ENCODE results near the gene IL17C. TPM values are rescaled to one million over a fixed set of nuclear protein-coding genes. Genes with fewer than 3 reads are reported as not detected.

The IL17C gene
- total RNA-seq, 2 donors from 2014 or later, result not detected

DNA sequence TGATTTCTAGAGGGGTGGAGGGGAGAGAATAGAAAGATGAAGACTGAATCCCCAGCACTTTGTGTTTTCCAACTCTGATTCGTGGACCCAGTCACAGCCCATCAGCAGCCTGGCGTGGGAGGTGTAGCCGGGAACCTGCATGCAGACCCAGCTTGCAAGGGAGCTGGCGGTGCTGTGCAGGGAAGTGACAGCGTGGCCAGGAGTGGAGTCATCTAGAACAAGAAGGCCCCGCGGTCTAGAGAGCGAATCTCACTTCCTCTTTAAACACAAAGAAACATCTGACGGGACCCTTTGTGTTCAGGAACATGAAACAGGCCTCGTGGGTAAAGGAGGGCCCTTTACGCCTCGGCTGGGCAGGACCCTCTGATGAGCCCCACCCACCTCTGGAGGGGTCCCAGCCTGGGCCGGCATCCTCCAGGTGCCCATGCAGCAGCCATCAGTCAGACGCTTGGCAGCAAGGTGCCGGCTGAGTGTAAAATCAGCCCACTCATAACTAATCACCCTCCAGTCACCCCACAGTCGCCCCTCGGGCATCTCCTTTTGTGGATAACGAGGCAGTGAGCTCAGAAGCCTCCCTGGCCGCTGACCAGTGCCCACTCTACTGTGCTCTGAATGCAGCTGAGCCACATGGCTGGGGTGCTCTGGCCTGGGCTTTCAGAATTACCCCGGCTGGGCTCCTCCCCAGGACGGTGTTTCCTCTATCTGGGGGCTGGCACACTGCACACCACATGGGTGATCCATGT, 43.5 kb downstream of the IL17C start:
- H3K4me3 ChIP-seq, result no peak overlapping the region
- peak overlapping the region in 1 of 2 donors; percentile 16 for H3K27ac ChIP-seq
- H3K9me3 ChIP-seq, result no peaks in the 10 kb centered on the region
- DNase-seq (ENCODE audit: low spot score), result peak; percentile 77
- peaks cover 0 to 4% of the 10 kb centered on the region in 2 donors for H3K27me3 ChIP-seq
- H3K4me1 ChIP-seq, result peaks cover 0 to 32% of the 10 kb centered on the region in 2 donors
- TF ChIP-seq, protein P1, sequence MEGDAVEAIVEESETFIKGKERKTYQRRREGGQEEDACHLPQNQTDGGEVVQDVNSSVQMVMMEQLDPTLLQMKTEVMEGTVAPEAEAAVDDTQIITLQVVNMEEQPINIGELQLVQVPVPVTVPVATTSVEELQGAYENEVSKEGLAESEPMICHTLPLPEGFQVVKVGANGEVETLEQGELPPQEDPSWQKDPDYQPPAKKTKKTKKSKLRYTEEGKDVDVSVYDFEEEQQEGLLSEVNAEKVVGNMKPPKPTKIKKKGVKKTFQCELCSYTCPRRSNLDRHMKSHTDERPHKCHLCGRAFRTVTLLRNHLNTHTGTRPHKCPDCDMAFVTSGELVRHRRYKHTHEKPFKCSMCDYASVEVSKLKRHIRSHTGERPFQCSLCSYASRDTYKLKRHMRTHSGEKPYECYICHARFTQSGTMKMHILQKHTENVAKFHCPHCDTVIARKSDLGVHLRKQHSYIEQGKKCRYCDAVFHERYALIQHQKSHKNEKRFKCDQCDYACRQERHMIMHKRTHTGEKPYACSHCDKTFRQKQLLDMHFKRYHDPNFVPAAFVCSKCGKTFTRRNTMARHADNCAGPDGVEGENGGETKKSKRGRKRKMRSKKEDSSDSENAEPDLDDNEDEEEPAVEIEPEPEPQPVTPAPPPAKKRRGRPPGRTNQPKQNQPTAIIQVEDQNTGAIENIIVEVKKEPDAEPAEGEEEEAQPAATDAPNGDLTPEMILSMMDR (IDR thresholded peaks at IDR 0.05), result no peak
- no peaks in the 10 kb centered on the region for H3K36me3 ChIP-seq

DNA sequence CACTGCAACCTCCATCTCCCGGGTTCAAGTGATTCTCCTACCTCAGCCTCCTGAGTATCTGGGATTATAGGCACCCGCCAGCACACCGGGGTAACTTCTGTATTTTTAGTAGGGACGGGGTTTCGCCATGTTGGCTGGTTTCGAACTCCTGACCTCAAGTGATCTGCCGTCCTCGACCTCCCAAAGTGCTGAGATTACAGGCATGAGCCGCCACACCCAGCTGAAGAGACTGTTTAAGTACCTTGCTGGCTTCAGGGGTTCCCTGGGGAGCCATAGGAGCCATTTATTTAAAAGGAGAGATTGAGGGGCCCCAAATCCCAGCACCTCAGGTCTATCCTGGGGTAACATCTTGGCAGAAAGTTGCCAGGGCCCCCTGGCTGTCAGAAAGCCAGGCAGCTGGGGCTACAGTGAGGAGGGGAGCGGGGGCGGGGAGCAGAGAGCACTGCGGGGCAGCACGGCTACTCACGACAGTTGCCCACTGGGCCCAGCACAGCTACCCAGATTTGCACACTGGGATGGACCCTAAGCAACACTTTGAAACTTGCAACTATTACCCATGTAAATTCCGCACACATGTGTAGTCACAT, 46.3 kb downstream of the IL17C start:
- Histone ChIP-seq H3K9me3 (no peaks in the 10 kb centered on the region), H3K4me1 (peaks cover 0 to 40% of the 10 kb centered on the region in 2 donors), H3K4me3 (no peak overlapping the region), H3K27me3 (peaks cover 0 to 4% of the 10 kb centered on the region in 2 donors), H3K36me3 (no peaks in the 10 kb centered on the region), H3K27ac (no peak overlapping the region)
- DNase-seq (ENCODE audit: low spot score), result no peak
- TF ChIP-seq, protein P1 (IDR thresholded peaks at IDR 0.05), result no peak

DNA sequence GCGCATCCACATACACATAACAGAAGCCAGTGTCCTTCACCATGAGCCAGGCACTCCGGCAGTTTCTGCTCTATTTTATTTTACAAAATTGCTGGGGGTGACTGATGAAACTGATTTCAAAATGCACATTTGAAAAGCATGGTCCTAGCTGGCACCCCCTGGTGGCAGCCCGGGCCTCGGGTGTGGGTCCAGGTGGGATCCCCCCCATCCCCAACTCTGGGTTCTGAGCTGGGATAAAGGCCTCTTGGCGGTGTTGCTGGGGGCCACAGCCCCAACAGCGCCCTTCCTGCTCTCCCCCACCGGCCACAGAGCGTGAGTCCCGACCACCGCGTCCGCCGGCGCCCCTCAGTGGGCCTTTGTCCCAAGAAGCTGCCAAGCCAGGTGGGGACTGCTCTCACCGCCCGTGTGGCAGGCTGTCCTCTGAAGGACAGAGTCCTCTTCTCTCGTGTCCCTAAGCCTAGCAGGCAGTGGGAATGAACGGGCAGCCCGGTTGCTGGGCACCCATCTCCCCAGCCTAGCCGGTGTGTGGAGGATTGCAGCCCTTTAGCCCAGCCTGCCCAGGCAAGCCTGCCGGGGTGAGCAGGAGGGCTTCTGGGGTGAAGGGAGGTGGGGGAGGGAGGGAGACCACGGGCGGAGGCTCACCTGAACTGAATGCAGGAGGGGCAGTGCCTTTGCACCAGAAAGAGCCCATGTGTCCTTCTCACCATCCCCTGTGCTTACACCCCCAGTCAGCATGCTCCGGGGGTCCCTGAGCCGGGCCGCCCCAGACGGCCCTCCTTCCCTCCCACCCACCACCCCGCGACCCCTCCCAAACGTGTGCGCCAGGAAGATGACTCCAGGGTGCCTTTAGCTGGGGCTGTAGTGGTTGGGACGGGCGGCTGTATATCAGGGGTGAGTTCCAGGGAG, 47.0 kb downstream of the IL17C start:
- no peaks in the 10 kb centered on the region for H3K36me3 ChIP-seq
- H3K27me3 ChIP-seq, result peaks cover 0 to 4% of the 10 kb centered on the region in 2 donors
- TF ChIP-seq, protein P1 (IDR thresholded peaks at IDR 0.05), result peak in 1 of 2 donors; percentile 57
- no peaks in the 10 kb centered on the region for H3K9me3 ChIP-seq
- DNase-seq (ENCODE audit: low spot score), result no peak
- H3K27ac ChIP-seq, result peak overlapping the region; percentile 15 to 70
- peaks cover 0 to 40% of the 10 kb centered on the region in 2 donors for H3K4me1 ChIP-seq
- peak overlapping the region; percentile 52 to 64 for H3K4me3 ChIP-seq

DNA sequence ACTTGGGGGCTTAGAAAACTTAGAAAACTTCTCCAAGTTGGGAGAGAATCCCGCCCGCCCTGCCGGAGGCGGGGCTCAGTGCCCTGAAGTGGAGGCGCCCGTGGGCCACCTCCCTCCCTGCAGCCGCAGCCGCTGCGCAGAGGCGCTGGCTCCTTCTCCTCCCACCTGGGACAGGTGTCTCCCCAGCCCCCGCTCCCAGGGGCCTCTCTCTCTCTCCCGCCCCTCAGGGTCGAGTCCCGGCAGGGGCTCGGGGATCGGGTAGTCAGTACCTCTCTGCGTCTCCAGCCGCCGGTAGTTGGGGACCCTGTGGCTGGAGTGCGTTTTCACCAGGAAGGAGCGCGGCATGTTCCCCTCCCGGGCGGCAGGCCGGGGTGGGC, 47.7 kb downstream of the IL17C start:
- Histone ChIP-seq H3K9me3 (no peaks in the 10 kb centered on the region), H3K27me3 (peaks cover 0 to 3% of the 10 kb centered on the region in 2 donors), H3K27ac (peak overlapping the region; percentile 15 to 70), H3K36me3 (no peaks in the 10 kb centered on the region), H3K4me3 (peak overlapping the region; percentile 52 to 64), H3K4me1 (peaks cover 0 to 40% of the 10 kb centered on the region in 2 donors)
- TF ChIP-seq, protein P1 (IDR thresholded peaks at IDR 0.05), result no peak
- DNase-seq (ENCODE audit: low spot score), result no peak

DNA sequence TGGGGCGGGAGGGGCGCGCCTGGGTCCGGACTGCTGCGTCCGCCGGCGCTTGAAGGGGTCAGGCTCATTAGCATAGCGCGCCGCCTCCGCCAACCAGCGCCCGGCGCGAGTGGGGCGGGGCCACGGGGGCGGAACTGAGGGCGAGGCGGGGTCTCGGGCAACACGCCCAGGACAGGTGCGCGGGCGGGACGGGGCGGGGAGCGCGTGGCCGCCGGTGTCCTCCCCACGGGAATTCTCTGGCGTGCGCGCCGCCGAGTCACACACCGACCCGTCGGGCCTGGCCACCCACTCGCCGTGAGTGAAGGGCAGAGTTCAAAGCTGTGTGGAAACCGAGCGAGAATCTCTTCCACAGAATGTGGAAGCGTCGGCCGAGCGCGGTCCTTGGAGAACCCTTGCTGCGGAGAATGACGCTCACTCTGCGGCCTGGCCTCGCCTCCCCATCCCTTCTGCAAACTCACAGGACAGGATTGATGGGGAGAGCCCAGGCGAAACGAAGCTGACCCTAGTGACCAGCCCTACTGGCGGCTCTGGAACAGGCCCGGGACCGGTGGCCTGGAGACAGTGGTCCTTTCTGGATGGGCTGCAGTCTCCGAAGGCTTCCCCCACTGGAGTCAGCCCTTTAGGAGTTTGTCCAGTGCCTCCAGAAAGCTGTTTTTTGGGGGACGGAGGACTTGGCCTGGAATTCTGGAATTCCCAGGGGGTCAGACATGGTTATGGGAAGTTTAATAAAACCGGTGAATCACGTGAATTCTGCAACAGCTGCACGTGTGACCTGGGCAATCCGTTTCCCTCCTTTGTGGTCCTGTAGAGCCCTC, 48.3 kb downstream of the IL17C start, which contains the start of gene SNAI3:
TSS of gene SNAI3 (minus strand) at position 69 of the 815 bp plus-strand sequence. CDS start 101 bp downstream, outside the sequence.
- Histone ChIP-seq H3K36me3 (no peaks in the 10 kb centered on the region), H3K27ac (peak within 1 kb of the TSS; percentile 15 to 70), H3K9me3 (no peaks in the 10 kb centered on the region), H3K4me3 (peak within 1 kb of the TSS; percentile 52 to 64), H3K4me1 (peaks cover 0 to 40% of the 10 kb centered on the region in 2 donors), H3K27me3 (no peaks in the 10 kb centered on the region)
- DNase-seq (ENCODE audit: low spot score), result peak; percentile 73
- TF ChIP-seq, protein P1 (IDR thresholded peaks at IDR 0.05), result no peak

All from right atrium auricular region (tissue), 2 donors.